Loucy (cell line): ENCODE results near the gene RNU7-1.

Experiments
- H2AFZ ChIP-seq: fragments of 200-600 bp; sonication (generic); 2 replicates; pipeline ENCODE4 v1.6.0; 2016; ENCODE audit warnings: antibody characterized with exemption, mild to moderate bottlenecking, low read length, moderate library complexity
- H3F3A ChIP-seq: fragments of 200-600 bp; 2 replicates; pipeline ENCODE4 v1.6.0; 2016; ENCODE audit warnings: antibody characterized with exemption, low read depth, mild to moderate bottlenecking
- H3K27me3 ChIP-seq: fragments of 200-600 bp; sonication (generic); 2 replicates; pipeline ENCODE4 v1.6.1; 2014; ENCODE audit warnings: low read length, mild to moderate bottlenecking; ENCODE audit not compliant: insufficient read depth, poor library complexity, severe bottlenecking
- H3K36me3 ChIP-seq: fragments of 200-600 bp; sonication (generic); 2 replicates; pipeline ENCODE4 v1.6.1; 2016; ENCODE audit warnings: low read length; ENCODE audit not compliant: insufficient read depth
- H3K4me1 ChIP-seq: fragments of 200-600 bp; sonication (generic); 2 replicates; pipeline ENCODE4 v1.5.1; 2014; ENCODE audit warnings: low read length, mild to moderate bottlenecking; ENCODE audit not compliant: insufficient read depth, poor library complexity, severe bottlenecking
- H3K4me2 ChIP-seq: fragments of 200-600 bp; sonication (generic); 2 replicates; pipeline ENCODE4 v1.6.0; 2014; ENCODE audit warnings: antibody characterized with exemption, low read length, low read depth, mild to moderate bottlenecking; ENCODE audit not compliant: poor library complexity, severe bottlenecking
- H3K4me3 ChIP-seq: fragments of 200-600 bp; sonication (generic); 2 replicates; pipeline ENCODE4 v1.5.1; 2014; ENCODE audit warnings: low read length, mild to moderate bottlenecking, mixed read lengths; ENCODE audit not compliant: poor library complexity, severe bottlenecking
- H3K79me2 ChIP-seq: fragments of 200-600 bp; sonication (generic); 2 replicates; pipeline ENCODE4 v1.6.1; 2014; ENCODE audit warnings: low read length; ENCODE audit not compliant: insufficient read depth
- H3K9ac ChIP-seq: fragments of 200-600 bp; sonication (generic); 2 replicates; pipeline ENCODE4 v1.6.0; 2014; ENCODE audit warnings: mild to moderate bottlenecking, low read depth, low read length, moderate library complexity; ENCODE audit not compliant: poor library complexity, severe bottlenecking
- H3K9me2 ChIP-seq: fragments of 200-600 bp; sonication (generic); replicated peaks from 2 replicates; pipeline ENCODE4 v1.6.1; 2016; ENCODE audit warnings: low read depth, low read length, mixed read lengths
- H3K9me3 ChIP-seq: fragments of 200-600 bp; sonication (generic); 2 replicates; pipeline ENCODE4 v1.6.1; 2014; ENCODE audit warnings: mild to moderate bottlenecking, antibody characterized with exemption, low read length, low read depth; ENCODE audit not compliant: insufficient read depth
- H4K20me1 ChIP-seq: fragments of 200-600 bp; sonication (generic); 2 replicates; pipeline ENCODE4 v1.6.0; 2014; ENCODE audit warnings: antibody characterized with exemption, low read length, mild to moderate bottlenecking; ENCODE audit not compliant: insufficient read depth, poor library complexity, severe bottlenecking
- CTCF ChIP-seq: fragments of 200-600 bp; sonication (generic); conservative IDR thresholded peaks from 2 replicates; pipeline ENCODE4 v1.5.1; 2014; ENCODE audit warnings: mild to moderate bottlenecking, antibody characterized with exemption, low read length
- EZH2phosphoT487 ChIP-seq: fragments of 200-600 bp; IDR thresholded peaks from 2 replicates; pipeline ENCODE4 v1.6.1; 2018; ENCODE audit warnings: antibody characterized with exemption, mild to moderate bottlenecking, moderate library complexity, borderline replicate concordance

The RNU7-1 gene

DNA sequence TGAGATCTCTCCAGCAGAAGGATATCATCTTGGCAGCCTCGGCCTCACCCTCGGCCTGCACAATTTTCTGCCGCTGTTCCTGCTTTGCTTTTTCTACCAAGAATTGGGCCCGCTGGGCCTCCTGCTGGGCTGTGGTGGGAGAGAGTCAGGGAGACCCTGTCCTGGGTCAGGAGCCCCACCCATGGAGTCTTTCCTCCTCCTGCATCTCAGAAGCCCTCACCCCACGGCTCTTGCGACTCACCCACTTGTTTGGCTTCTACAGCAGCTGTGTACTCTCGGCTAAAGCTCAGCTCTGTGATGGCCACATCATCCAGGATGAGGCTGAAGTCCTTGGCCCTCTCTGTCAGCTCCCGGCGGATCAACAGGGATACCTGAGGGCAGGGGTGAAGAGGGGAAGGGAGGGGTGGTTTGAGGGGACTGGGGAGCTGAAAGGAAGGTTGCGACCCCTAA lies 24.1 kb downstream of the RNU7-1 start:
- TF ChIP-seq CTCF (no peak), EZH2phosphoT487 (no peak)
- peaks cover 17% of the 10 kb centered on the region for H4K20me1 ChIP-seq
- H3K27me3 ChIP-seq: no peaks in the 10 kb centered on the region
- H3K4me1 ChIP-seq: peaks cover 34% of the 10 kb centered on the region
- peaks cover 56% of the 10 kb centered on the region for H3K79me2 ChIP-seq
- H3K9ac ChIP-seq: no peak overlapping the region
- H3K9me3 ChIP-seq: no peaks in the 10 kb centered on the region
- H3K4me3 ChIP-seq: no peak overlapping the region
- H3K9me2 ChIP-seq: no peaks in the 10 kb centered on the region
- peaks cover 13% of the 10 kb centered on the region for H3F3A ChIP-seq
- peak overlapping the region; percentile 99 for H3K4me2 ChIP-seq
- H3K36me3 ChIP-seq: peaks cover 27% of the 10 kb centered on the region; the same call in 1 of the 2 replicates
- H2AFZ ChIP-seq: no peak overlapping the region

DNA sequence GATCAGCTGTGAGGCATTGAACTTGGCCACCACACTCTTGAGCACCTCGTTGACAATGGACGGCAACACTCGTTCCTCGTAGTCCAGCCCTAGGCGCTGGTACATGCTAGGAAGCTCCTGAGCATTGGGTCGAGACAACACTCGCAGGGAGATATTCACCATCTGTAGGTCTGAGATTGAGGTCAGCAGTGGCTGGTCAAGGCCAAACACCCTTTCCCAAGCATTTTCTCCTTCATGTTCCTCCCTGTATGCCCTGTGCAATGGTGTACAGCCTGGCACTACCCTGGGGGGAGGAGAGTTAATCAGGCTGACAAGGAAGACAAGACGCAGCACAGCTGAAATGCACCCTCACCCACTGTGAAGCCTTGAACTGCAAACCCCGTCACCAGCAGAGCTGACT lies 24.8 kb downstream of the RNU7-1 start:
- no peak overlapping the region for H2AFZ ChIP-seq
- peak overlapping the region; percentile 96 for H3K9ac ChIP-seq
- peaks cover 13% of the 10 kb centered on the region for H3F3A ChIP-seq
- peaks cover 27% of the 10 kb centered on the region; the same call in 1 of the 2 replicates for H3K36me3 ChIP-seq
- no peaks in the 10 kb centered on the region for H3K27me3 ChIP-seq
- peak overlapping the region; percentile 89 for H3K4me3 ChIP-seq
- peaks cover 62% of the 10 kb centered on the region for H3K79me2 ChIP-seq
- no peaks in the 10 kb centered on the region for H3K9me3 ChIP-seq
- no peaks in the 10 kb centered on the region for H3K9me2 ChIP-seq
- TF ChIP-seq EZH2phosphoT487 (no peak), CTCF (no peak)
- H4K20me1 ChIP-seq: peaks cover 17% of the 10 kb centered on the region
- peak overlapping the region; percentile 99 for H3K4me2 ChIP-seq
- peaks cover 34% of the 10 kb centered on the region for H3K4me1 ChIP-seq

DNA sequence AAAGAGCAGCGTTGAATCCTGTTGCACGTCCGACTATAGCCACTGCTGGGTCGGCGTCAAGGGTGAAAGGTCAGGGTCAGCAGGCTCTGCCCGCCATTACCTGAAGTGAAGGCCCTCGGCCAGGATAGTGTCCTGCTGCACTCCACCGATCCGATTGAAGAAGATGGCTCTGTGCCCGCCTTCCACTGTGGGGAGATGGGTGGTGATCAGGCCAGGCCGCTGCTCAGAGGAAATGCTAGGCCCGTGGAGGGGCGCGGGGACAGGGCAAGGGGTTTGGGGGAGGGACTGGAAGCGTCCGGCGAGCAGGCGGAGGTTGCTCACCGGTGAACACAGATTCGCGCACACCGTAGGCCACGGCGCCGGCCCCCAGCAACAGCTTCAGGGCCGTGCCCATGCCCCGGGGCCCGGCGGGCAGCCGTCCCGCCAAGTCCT lies 26.5 kb downstream of the RNU7-1 start:
- TF ChIP-seq CTCF: no peak
- TF ChIP-seq EZH2phosphoT487: no peak

More for the DNA sequence above, 26.5 kb downstream of the RNU7-1 start:
- H3K9me3 ChIP-seq: no peaks in the 10 kb centered on the region
- peaks cover 37% of the 10 kb centered on the region; the same call in 1 of the 2 replicates for H3K36me3 ChIP-seq
- H3F3A ChIP-seq: peaks cover 9% of the 10 kb centered on the region
- H3K9me2 ChIP-seq: no peaks in the 10 kb centered on the region
- H3K27me3 ChIP-seq: no peaks in the 10 kb centered on the region
- peak overlapping the region; percentile 99 for H3K4me2 ChIP-seq
- H4K20me1 ChIP-seq: peaks cover 17% of the 10 kb centered on the region
- H3K4me3 ChIP-seq: peak overlapping the region; percentile 89
- peaks cover 28% of the 10 kb centered on the region for H3K4me1 ChIP-seq
- H3K79me2 ChIP-seq: peaks cover 62% of the 10 kb centered on the region
- H2AFZ ChIP-seq: 0 out of 2 replicates have a peak overlapping the region, but pooled peaks have one; percentile 44
- H3K9ac ChIP-seq: peak overlapping the region; percentile 96
